Activated CD8-positive, alpha-beta memory T cell treated with anti-CD3 and anti-CD28 coated beads for 1 hour (primary cell): ENCODE measurements around the gene MMP11.

Experiments used
- DNase-seq, 2 donors: peaks; one replicate each; pipeline ENCODE4 v3.0.0-alpha.2; 2020; ENCODE audit warnings: low read depth in 1 of 2; ENCODE audit errors: extremely low read depth in 1 of 2

Gene MMP11

GRCh38 chr22:23756891-23757290 lies 15.8 kb upstream of the MMP11 start:
- no peak for DNase-seq

- DNase-seq: no peak
Measured at GRCh38 chr22:23759566-23759965, 13.1 kb upstream of the MMP11 start.

GRCh38 chr22:23760056-23760455 lies 12.6 kb upstream of the MMP11 start:
- DNase-seq: no peak

DNA sequence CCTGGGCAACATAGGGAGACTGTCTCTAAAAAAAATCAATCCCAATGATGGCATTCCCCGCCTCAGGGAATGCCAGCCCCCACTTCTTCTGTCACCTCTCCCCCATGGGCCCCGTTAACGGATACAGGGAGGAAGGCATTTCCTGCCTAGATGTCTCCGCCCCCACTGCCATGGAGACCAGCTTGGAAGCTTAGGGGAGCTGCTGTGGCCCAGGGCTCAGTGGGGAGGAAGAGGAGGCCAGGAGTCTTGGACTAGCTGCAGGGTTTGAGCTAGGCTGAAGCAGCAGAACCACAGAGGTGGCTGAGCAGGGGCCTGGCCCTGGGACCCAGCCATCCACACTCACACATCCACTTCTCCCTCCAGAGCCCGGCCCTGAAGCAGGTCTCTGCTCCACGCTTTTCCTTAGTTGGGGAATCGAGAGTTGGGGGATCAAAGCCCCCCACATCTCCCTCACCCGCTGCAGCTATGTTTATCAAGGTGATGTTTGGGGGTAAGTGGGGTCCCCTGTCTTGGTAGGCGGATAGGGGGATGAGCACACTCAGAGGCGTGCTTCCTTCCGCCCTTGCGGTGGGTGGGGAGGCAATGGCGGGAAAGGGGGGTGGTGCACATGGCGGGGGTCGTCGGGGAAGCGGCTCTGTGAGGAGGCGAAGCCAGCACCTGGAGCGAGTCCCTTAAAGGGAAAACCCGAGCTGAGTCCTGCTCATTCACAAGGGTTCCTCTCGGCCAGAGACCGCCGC lies 9.6 kb upstream of the MMP11 start, which contains the start of gene C22orf15:
Gene C22orf15, plus strand, starts transcription at position 149 of the 737 bp plus-strand sequence. Its CDS starts 317 bp downstream, at position 466.
- DNase-seq: no peak

DNA sequence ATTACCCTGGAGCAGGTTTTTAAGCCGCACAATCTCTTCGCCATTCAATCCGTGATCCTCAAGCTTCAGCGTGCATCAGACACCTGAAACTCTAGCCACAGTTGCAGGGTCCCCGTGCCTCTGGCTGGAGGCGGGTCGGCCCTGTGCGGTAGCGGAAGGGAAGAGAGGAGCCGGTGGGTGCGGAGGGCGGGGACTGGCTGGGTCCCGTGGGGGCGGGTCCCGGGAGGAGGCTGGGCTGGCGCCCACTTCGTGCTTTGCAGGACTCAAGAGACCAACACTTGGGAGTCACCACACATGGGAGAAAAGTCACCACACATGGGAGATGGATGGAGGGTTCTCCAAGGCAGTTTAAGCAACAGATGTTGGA lies 9.1 kb upstream of the MMP11 start:
- DNase-seq: peak in 1 of 2 donors; percentile 36

- DNase-seq: no peak
Measured at GRCh38 chr22:23763954-23764353, 8.7 kb upstream of the MMP11 start.

DNA sequence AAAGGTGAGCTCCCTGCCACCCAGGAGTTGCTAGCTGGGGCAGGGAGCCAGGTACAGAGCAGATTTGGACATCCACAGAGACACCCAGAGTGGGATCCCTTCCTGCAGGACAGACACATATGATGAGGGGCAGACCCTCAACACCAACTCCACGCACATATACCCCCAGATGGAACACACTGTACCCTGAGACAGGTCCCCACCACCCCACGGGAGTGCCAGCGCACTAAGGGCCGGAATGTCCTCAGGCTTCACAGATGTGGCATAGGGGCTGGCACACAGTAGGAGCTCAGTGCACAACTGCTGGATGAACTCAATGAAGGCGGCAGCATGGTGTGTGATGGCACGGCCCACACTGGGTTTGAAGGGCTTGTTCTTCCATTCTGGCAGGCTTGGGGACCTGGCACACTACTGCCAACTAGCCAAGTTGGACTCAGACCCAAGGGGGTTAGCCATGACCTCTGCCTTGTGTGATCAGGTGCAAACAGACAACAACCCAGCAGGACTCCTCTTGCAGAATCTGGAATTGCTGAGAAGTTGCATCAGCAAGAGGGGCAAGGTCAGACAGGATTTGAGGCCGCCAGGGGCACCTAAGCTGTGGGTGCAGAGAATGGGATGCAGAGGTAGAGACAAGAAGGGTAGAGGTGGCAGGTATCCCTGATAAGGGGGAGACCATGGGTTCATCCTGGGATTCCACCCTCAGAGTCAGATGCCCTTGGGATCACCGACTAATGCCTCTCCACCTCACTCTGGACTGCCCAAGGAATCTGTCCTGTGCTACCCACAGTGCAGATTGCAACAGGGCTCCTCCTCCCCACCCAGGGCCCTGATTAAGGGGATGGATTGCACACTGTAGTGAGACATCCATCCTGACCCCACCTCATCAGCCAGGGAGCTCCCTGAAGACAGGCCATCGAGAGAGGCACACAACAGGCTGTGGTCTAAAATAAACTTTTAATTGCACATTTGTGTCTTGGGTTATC lies 7.5 kb upstream of the MMP11 start:
- no peak for DNase-seq

DNA sequence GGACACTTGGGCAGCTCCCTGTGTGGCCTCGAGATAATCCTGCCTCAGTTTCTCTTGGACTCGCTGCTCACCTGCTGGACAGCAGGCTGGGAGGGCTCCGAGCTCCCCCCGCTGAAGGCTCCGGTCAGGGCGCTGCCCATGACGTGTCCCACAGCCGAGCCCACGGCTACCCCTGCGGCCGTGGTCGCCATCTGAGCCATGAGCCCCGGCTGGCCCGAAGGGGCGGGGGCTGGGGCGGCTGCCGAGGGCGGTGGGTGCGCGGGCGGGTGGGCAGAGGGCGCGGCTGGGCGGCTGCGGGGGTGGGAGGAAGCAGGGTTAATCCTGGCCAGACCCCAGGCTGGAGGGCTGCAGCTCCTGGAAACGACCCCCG lies 5.4 kb upstream of the MMP11 start:
- no peak for DNase-seq

DNA sequence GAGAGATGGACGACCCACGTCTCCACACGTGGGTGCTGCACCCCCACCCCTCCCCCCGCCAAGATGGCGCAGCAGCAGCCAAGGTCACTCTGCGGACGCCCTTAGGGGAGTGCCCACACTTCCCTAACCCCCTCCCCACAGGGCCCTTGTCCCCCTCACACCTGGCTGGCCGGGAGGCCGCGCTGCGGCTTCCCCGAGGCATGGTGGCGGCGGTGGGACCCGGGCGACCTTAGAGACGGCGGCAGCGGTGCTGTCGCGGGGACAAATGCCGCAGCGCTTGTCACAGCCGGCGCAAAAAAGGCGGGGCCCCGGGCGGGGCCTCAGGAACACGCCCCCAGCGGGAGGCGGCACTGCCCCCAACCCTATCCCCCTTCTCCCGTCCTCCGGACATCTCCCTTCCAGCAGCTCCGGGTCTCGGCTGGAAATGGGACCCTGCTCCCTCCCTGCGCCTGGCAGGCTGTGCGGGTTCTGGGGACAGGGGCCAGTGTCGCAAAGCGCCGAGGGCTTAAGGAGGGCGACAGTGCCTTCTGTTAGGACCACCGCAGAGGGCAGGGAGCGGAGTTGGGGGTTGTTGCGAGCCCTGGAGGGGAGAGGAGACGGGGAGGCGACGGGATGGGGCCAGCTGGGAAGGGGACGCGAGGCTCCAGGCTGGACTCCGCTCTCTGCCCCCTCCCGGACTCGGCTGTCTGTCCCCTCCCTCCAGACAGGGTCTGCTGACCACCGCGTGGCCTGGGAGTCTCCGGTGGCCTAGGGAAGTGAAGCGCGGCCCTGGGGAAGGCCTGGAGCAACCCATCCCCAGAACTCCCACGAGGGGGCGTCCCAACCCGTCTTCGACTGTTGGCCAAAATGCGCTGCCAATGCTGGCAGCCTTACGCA lies 4.7 kb upstream of the MMP11 start, which contains the start of gene CHCHD10:
Gene CHCHD10, minus strand, starts transcription at position 300 of the 876 bp plus-strand sequence. Its CDS starts 98 bp downstream, at position 202.
- DNase-seq: peak in 1 of 2 donors; percentile 66

DNA sequence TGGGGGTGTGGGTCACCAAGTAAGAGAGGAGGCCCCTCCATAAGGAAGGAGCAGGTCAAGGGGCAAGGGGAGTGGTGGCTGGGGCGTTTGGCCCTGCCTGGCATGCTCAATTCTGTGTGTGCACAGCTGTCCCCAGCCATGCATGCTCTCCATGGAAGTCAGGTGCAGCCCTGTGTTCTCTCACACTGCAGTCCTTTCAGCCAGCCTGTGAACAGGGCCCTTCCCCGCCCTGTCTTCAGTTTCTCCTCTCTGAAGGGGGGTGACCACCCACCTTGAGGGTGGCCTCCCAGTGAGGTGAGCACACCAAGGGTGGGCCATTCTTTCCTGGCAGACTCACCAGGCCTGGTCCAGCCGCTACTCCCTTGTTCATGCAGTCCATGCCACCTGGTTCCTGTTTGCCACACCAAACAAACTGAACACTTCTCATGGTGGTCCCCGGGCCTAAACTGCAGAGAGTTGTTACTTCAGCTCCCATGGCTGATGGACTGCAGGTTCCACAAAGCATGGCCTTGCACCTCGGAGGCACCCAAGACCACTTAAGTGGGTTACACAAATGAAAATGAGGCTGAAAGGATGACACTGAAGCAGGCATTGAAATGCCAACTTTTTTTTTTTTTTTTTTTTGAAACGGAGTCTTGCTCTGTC lies 3.2 kb upstream of the MMP11 start:
- DNase-seq: no peak

DNA sequence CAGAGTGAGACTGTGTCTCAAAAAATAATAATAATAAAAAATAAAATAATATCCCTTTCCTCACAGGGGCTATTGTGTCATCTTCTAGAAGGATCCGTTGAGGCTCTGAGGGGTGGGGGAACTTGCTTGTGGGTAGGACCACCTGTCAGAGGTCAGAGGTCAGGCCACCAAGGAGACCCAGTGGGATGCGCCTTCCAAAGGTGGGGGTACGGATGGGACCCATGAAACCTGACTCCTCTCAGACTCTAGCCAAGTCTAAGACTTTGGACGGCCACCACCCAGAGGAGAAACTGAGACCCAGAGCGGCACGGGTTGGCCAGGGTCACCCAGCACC lies 367 bp upstream of the MMP11 start:
- DNase-seq: no peak

DNA sequence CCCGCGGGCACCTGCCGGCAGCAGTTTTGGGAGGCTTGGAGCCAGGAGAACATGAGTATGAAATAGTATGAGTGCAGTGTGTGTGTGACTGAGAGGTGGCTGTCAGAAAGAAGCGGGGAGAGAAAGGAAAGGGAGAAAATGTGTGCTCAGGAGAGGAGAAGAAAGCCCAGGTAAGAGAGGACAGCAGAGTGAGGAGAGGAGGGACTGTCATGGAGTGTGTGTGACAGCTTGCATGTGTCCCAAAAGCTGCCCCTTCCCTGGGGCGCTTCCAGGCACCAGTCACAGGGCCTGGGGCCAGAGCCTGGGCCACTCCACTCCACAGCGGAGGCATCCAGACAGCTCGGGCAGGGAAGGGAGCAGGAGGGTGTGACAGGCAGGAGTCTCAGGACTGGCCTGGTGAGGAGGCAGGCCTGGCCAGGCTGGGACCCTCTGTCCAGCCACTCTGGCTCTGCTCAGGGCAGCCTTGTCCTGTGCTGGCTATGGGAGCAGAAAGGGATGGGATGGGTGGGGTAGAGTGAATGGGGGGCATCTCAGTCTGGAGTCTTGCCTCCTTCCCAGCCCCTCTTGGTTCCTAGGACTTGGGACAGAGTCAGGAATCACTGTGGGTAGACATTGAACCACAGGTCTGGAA lies 949 bp downstream of the MMP11 start:
- DNase-seq: no peak

DNA sequence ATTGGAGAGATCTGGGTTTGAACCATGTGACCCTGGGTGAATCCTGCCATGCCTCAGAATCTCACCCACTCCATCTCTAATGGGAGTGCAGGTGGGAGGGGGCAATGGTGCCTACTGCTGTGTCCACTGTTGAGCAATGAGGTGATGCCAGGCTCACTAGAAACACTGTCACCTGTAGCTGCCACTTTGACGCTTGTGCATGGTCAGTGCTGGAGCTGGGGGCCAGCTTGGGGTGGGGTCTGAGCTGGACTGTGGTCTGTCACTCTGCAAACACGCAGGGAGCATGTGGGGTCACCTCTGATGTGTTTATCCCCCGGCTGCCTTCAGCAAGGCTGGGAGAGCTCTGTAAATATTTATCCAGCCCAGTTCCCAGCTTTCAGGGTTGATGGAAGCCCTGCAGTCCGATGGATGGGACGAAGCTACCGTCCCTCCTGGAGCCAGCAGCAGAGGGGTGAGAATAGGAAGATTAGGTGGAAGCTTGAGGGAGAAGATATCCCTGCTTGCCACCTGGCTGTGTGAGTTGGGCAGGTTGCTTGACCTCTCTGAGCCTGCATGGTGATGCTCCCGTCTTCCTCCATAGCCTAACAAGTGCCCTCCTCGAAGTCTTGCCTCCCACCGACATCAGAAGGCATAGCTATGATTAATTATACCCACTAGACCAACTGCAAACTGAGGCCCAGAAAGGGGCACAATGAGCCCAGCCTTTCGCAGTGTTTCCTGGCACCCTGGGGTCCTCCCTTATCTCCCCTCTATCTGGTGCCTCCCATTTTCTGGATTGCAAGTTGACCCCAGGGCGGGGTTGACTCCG lies 1.7 kb downstream of the MMP11 start:
- no peak for DNase-seq

DNA sequence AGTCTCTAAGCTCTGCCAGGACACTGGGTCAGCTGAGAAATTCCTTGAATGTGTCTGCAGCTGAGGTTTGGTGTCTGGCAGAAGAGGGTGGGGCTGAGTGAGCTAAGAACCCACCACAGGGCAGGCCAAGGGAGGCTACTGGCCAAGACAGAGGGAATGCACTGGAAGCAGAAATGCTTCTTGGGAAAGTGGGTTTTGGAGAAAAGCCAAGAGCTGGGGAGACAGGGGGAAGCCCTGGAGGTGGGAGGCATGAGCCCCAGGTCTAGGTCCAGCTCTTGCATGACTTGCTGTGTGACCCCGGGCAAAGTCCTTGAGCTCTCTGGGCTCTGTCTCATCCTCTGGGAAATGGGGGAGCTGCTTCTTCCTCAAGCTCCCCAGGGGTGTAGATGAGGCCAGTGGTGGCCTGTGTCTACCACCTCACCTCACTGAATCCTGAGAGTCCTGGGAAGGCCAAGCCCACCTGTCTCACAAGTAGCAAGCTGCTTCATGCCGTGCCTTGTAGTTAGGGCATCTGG lies 2.3 kb downstream of the MMP11 start:
- DNase-seq: no peak

GRCh38 chr22:23775779-23776375 lies 3.2 kb downstream of the MMP11 start:
- no peak for DNase-seq

GRCh38 chr22:23777776-23778576 lies 5.3 kb downstream of the MMP11 start:
- no peak for DNase-seq

- no peak for DNase-seq
Measured at GRCh38 chr22:23778577-23778900, 5.9 kb downstream of the MMP11 start.

GRCh38 chr22:23779083-23779482 lies 6.4 kb downstream of the MMP11 start:
- no peak for DNase-seq
